ENCODE results near the gene UGT1A3. TPM values are rescaled to one million over a fixed set of nuclear protein-coding genes. Genes with fewer than 3 reads are reported as not detected.

The UGT1A3 gene
- total and polyA plus RNA-seq, 4 donors: 7.0 to 61.6 (median 18.2) TPM; not detected in 1

- H3K4me3 ChIP-seq (ENCODE audit: low read depth in 1 of 3, low read length in 3 of 3): no peak overlapping the region
- no peaks in the 10 kb centered on the region for H3K27me3 ChIP-seq (ENCODE audit: control insufficient read depth in 4 of 4, insufficient read depth in 4 of 4, low read length in 3 of 4)
- WGBS: 95% methylated on average over 9 of the region's 9 CpGs
- TF ChIP-seq CTCF (IDR thresholded peaks at IDR 0.05; ENCODE audit: low read depth, low read length, missing input control): no peak
- no peak for TF ChIP-seq GABPA (IDR thresholded peaks at IDR 0.05 in 1 of 2, conservative IDR thresholded peaks at IDR 0.05 in 1 of 2)
- TF ChIP-seq MAX (IDR thresholded peaks at IDR 0.05): no peak
- no peak for TF ChIP-seq RXRA (IDR thresholded peaks at IDR 0.05)
- no peak for TF ChIP-seq HNF4A (conservative IDR thresholded peaks at IDR 0.05)
- TF ChIP-seq EGR1 (IDR thresholded peaks at IDR 0.05; ENCODE audit: low read depth in 2 of 2): no peak
- no peak for TF ChIP-seq TAF1 (conservative IDR thresholded peaks at IDR 0.05)
- no peak for TF ChIP-seq YY1 (IDR thresholded peaks at IDR 0.05)
- TF ChIP-seq HNF4G (IDR thresholded peaks at IDR 0.05): no peak
- no peak for TF ChIP-seq FOXA1 (IDR thresholded peaks at IDR 0.05)
- TF ChIP-seq ATF3 (IDR thresholded peaks at IDR 0.05): no peak
- TF ChIP-seq SP1 (IDR thresholded peaks at IDR 0.05): no peak
- TF ChIP-seq JUND (IDR thresholded peaks at IDR 0.05): no peak
- no peak for TF ChIP-seq RAD21 (IDR thresholded peaks at IDR 0.05)
- no peak for TF ChIP-seq NR2F2 (IDR thresholded peaks at IDR 0.05)
- TF ChIP-seq FOXA2 (IDR thresholded peaks at IDR 0.05): no peak
- peaks cover 6 to 49% (median 40%) of the 10 kb centered on the region in 4 donors for H3K36me3 ChIP-seq (ENCODE audit: control insufficient read depth in 4 of 4, insufficient read depth in 3 of 4, low read depth in 1 of 4, low read length in 3 of 4)
- no peak for DNase-seq (ENCODE audit: low spot score)
- no peak overlapping the region for H3K27ac ChIP-seq (ENCODE audit: low read depth in 1 of 2, low read length in 2 of 2)
- H3K4me1 ChIP-seq (ENCODE audit: control insufficient read depth in 4 of 4, insufficient read depth in 4 of 4, low read length in 3 of 4): peaks cover 0 to 8% (median 3%) of the 10 kb centered on the region in 4 donors
- no peak overlapping the region for H3K9ac ChIP-seq (ENCODE audit: low read depth in 1 of 2, low read length in 2 of 2)
- H3K9me3 ChIP-seq (ENCODE audit: control insufficient read depth in 4 of 4, low read length in 3 of 4): no peaks in the 10 kb centered on the region
Measured at GRCh38 chr2:233769260-233769659, 40.4 kb downstream of the UGT1A3 start.

GRCh38 chr2:233772153-233772552 is 43.3 kb downstream of the UGT1A3 start:
- no peaks in the 10 kb centered on the region for H3K27me3 ChIP-seq (ENCODE audit: control insufficient read depth in 4 of 4, insufficient read depth in 4 of 4, low read length in 3 of 4)
- 95% methylated on average over 16 of the region's 16 CpGs for WGBS
- H3K36me3 ChIP-seq (ENCODE audit: control insufficient read depth in 4 of 4, insufficient read depth in 3 of 4, low read depth in 1 of 4, low read length in 3 of 4): peaks cover 6 to 49% (median 40%) of the 10 kb centered on the region in 4 donors
- H3K4me3 ChIP-seq (ENCODE audit: low read depth in 1 of 3, low read length in 3 of 3): no peak overlapping the region
- no peaks in the 10 kb centered on the region for H3K4me1 ChIP-seq (ENCODE audit: control insufficient read depth in 4 of 4, insufficient read depth in 4 of 4, low read length in 3 of 4)
- TF ChIP-seq EGR1 (IDR thresholded peaks at IDR 0.05; ENCODE audit: low read depth in 2 of 2): no peak
- no peak for TF ChIP-seq HNF4G (IDR thresholded peaks at IDR 0.05)
- no peak for TF ChIP-seq FOXA1 (IDR thresholded peaks at IDR 0.05)
- no peak for TF ChIP-seq HNF4A (conservative IDR thresholded peaks at IDR 0.05)
- no peak for TF ChIP-seq CTCF (IDR thresholded peaks at IDR 0.05; ENCODE audit: low read depth, low read length, missing input control)
- no peak for TF ChIP-seq RXRA (IDR thresholded peaks at IDR 0.05)
- no peak for TF ChIP-seq RAD21 (IDR thresholded peaks at IDR 0.05)
- TF ChIP-seq TAF1 (conservative IDR thresholded peaks at IDR 0.05): no peak
- TF ChIP-seq JUND (IDR thresholded peaks at IDR 0.05): no peak
- TF ChIP-seq ATF3 (IDR thresholded peaks at IDR 0.05): no peak
- no peak for TF ChIP-seq FOXA2 (IDR thresholded peaks at IDR 0.05)
- no peak for TF ChIP-seq YY1 (IDR thresholded peaks at IDR 0.05)
- no peak for TF ChIP-seq MAX (IDR thresholded peaks at IDR 0.05)
- no peak for TF ChIP-seq SP1 (IDR thresholded peaks at IDR 0.05)
- no peak overlapping the region for H3K9ac ChIP-seq (ENCODE audit: low read depth in 1 of 2, low read length in 2 of 2)
- H3K9me3 ChIP-seq (ENCODE audit: control insufficient read depth in 4 of 4, low read length in 3 of 4): no peaks in the 10 kb centered on the region
- no peak for DNase-seq (ENCODE audit: low spot score)
- H3K27ac ChIP-seq (ENCODE audit: low read depth in 1 of 2, low read length in 2 of 2): no peak overlapping the region

Data from liver (tissue), 9 donors.